Lung (tissue), 12 donors: ENCODE measurements around the gene CPSF7. TPM values are rescaled to one million over a fixed set of nuclear protein-coding genes. Genes with fewer than 3 reads are reported as not detected.
A peak's percentile ranks its signal among the peaks of the same experiment; 100 is the strongest.
"Not testable (repeated sequence)": the region's sequence is repeated elsewhere in the genome, so short reads cannot be mapped to it uniquely, and the experiment has no call there.

Experiments used
- ATAC-seq: fragments of 200-7000 bp; cut with Tn5 transposase; one replicate; pipeline ENCODE4 v1.9.1; 2020; ENCODE audit warnings: moderate number of reproducible peaks; ENCODE audit not compliant: insufficient read depth, low FRiP score
- DNase-seq, 3 donors: peaks; one replicate each; pipeline ENCODE4 v3.0.0-alpha.2; 2013 to 2017
- H3K27ac ChIP-seq, 2 donors: one replicate each; pipeline ENCODE4 v1.5.1; 2013; ENCODE audit warnings: mild to moderate bottlenecking in 2 of 2, moderate library complexity in 2 of 2, control low read depth in 1 of 2, inconsistent platforms in 1 of 2, low read depth in 1 of 2, low read length in 1 of 2
- H3K27me3 ChIP-seq, 3 donors: one replicate each; pipeline ENCODE4 v1.5.1; 2013; ENCODE audit warnings: low read length in 2 of 3; ENCODE audit not compliant: control insufficient read depth in 3 of 3, insufficient read depth in 3 of 3
- H3K36me3 ChIP-seq, 4 donors: one replicate each; pipeline ENCODE4 v1.5.1; 2013; ENCODE audit warnings: low read length in 4 of 4, mild to moderate bottlenecking in 1 of 4, moderate library complexity in 1 of 4; ENCODE audit not compliant: control insufficient read depth in 4 of 4, insufficient read depth in 4 of 4
- H3K4me1 ChIP-seq, 5 donors: one replicate each; pipeline ENCODE4 v1.5.1; 2013; ENCODE audit warnings: low read length in 5 of 5, mild to moderate bottlenecking in 2 of 5, moderate library complexity in 1 of 5; ENCODE audit not compliant: control insufficient read depth in 5 of 5, insufficient read depth in 5 of 5
- H3K4me3 ChIP-seq: one replicate; pipeline ENCODE4 v1.5.1; 2013; ENCODE audit warnings: mild to moderate bottlenecking, control low read depth, moderate library complexity
- H3K9ac ChIP-seq, 2 donors: one replicate each; pipeline ENCODE4 v1.5.1; 2013; ENCODE audit warnings: low read length in 2 of 2, control low read depth in 1 of 2; ENCODE audit not compliant: insufficient read depth in 1 of 2
- H3K9me3 ChIP-seq, 4 donors: one replicate each; pipeline ENCODE4 v1.5.1; 2013; ENCODE audit warnings: low read length in 3 of 4, mild to moderate bottlenecking in 1 of 4, moderate library complexity in 1 of 4; ENCODE audit not compliant: control insufficient read depth in 4 of 4, insufficient read depth in 3 of 4
- WGBS, 2 donors: extraction: QIAGEN DNeasy Blood & Tissue Kit; methylation state at CpG; one replicate each; pipeline ENCODE4 v1.1.7; 2013; 5-methylcytosine and 5-hydroxymethylcytosine counted together
- polyA plus RNA-seq, 2 donors: library from polyadenylated mRNA; stranded (reverse); fragments of 200-250 nt; gene quantifications; one replicate each; pipeline ENCODE4 v1.2.1, GENCODE V29; 2013
- total RNA-seq, 2 donors: library from RNA; depleted of rRNA in 1 of 2; stranded (reverse); fragments of >200 nt in 1 of 2; gene quantifications; one replicate each; pipeline ENCODE4 v1.2.1, GENCODE V29; 2014 to 2021
- TF ChIP-seq, protein P1 (sequence below): IDR thresholded peaks from 2 replicates; pipeline ENCODE4 v1.5.1; 2012; ENCODE audit warnings: mild to moderate bottlenecking; ENCODE audit errors: control extremely low read depth, extremely low read depth
- donor health status: control.
- donor health status: control.
- donor health status: Bipolar disorder and iron deficiency.
- donor health status: healthy.
- donor health status: DM: yes; HTN: yes; CAD: no.

Gene CPSF7
- total and polyA plus RNA-seq, 4 donors = 34.8 to 64.7 (median 52.5) TPM

- DNase-seq (peak; percentile 25 to 42 (median 28)), ATAC-seq (no peak)
- Histone ChIP-seq H3K4me1 (peaks cover 0 to 5% (median 4%) of the 10 kb centered on the region in 5 donors), H3K27me3 (no peaks in the 10 kb centered on the region), H3K36me3 (peaks cover 4 to 10% (median 8%) of the 10 kb centered on the region in 4 donors), H3K9me3 (no peaks in the 10 kb centered on the region), H3K9ac (peak overlapping the region; percentile 39 to 73), H3K4me3 (peak overlapping the region; percentile 53), H3K27ac (peak overlapping the region; percentile 58 to 88)
- TF ChIP-seq, protein P1, sequence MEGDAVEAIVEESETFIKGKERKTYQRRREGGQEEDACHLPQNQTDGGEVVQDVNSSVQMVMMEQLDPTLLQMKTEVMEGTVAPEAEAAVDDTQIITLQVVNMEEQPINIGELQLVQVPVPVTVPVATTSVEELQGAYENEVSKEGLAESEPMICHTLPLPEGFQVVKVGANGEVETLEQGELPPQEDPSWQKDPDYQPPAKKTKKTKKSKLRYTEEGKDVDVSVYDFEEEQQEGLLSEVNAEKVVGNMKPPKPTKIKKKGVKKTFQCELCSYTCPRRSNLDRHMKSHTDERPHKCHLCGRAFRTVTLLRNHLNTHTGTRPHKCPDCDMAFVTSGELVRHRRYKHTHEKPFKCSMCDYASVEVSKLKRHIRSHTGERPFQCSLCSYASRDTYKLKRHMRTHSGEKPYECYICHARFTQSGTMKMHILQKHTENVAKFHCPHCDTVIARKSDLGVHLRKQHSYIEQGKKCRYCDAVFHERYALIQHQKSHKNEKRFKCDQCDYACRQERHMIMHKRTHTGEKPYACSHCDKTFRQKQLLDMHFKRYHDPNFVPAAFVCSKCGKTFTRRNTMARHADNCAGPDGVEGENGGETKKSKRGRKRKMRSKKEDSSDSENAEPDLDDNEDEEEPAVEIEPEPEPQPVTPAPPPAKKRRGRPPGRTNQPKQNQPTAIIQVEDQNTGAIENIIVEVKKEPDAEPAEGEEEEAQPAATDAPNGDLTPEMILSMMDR = no peak
- WGBS, 2 donors = 1 to 4% methylated on average over 15 of the region's 15 CpGs
Observed at GRCh38 chr11:61392981-61393595, 36.7 kb downstream of the CPSF7 start.

DNA sequence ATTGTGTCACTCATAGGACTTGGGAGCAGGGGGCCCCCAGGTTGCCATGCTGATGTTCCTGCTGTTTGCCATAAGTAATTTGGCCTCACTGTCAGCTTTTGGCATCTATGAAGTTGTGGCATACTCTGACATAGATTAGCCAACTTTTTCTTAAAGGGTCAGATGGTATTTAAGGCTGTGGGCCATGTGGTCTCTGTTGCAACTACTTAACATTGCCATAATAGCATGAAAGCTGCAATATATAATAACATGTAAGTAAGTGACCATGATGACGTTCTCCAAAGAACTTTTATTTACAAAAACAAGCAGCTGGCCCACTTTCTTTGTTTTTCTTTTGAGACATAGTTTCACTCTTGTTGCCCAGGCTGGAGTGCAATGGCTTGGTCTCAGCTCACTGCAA is 39.6 kb downstream of the CPSF7 start:
- WGBS, 2 donors = 52 to 68% methylated on average over 1 of the region's 1 CpG
- Histone ChIP-seq H3K9me3 (no peaks in the 10 kb centered on the region), H3K36me3 (peaks cover 0 to 5% (median 4%) of the 10 kb centered on the region in 4 donors), H3K4me1 (peaks cover 0 to 5% (median 4%) of the 10 kb centered on the region in 5 donors), H3K4me3 (no peak overlapping the region), H3K9ac (no peak overlapping the region), H3K27ac (no peak overlapping the region), H3K27me3 (no peaks in the 10 kb centered on the region)
- DNase-seq (peak in 1 of 3 donors; percentile 11), ATAC-seq (no peak)
- TF ChIP-seq, protein P1 = no peak

DNA sequence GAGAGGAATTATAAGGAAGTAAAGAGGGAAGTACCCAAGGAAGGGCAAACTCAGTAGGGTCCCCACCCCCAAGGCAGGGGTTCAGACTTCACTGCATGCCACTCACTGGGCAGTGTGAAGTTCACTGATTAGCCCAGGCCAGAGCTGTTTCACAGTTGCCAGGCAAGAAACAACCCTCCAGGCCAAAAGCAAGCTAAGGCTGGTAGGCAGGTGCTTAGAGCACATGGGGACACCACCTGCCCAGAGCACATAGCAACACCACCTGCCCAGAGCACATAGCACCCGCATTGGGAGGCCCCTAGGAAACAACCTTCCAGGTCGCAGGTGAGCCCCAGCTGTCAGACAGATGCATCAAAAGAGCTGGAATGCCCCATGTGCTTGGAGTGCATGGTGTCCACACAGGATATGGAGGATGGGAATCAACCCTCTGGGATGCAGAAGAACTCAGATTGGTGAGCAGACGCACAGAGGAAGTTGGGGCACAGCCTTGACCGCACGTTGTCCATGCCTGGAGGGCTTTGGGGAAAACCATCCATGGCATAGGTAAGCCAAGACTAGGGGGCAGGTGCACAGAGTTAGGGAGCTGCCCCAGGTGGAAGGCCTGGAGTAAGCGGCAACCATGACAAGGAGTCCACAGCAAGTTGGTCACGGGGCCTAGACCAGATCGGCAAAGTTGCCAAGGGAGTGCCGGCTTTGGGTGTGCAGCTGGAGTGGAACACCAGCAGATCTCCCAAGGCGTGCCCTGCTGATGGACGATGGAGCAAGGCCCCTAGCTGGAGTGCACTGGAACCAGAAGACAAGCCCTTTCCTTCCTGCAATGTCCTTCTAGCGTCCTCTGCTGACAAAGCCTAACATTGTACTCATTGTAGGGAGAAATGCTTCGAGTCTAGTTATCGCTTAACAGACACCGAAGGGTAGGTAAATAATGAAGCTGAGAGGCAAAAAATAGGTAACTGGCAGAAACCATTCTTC is 45.2 kb downstream of the CPSF7 start:
- ATAC-seq = no peak
- no peaks in the 10 kb centered on the region for H3K36me3 ChIP-seq
- H3K4me1 ChIP-seq = no peaks in the 10 kb centered on the region
- no peaks in the 10 kb centered on the region for H3K27me3 ChIP-seq
- DNase-seq = peak in 1 of 3 donors; percentile 15
- no peak overlapping the region for H3K4me3 ChIP-seq
- peak overlapping the region in 1 of 2 donors; percentile 11 for H3K9ac ChIP-seq
- TF ChIP-seq, protein P1 = no peak
- no peaks in the 10 kb centered on the region for H3K9me3 ChIP-seq
- WGBS, 2 donors = 88 to 92% methylated on average over 15 of the region's 15 CpGs
- H3K27ac ChIP-seq = no peak overlapping the region

GRCh38 chr11:61383859-61384258 is 45.9 kb downstream of the CPSF7 start:
- not testable (repeated sequence) for H3K4me3 ChIP-seq, H3K36me3 ChIP-seq, DNase-seq, H3K27ac ChIP-seq, H3K9ac ChIP-seq, H3K9me3 ChIP-seq, ATAC-seq, H3K4me1 ChIP-seq, H3K27me3 ChIP-seq
- WGBS, 2 donors = 95 to 98% methylated on average over 5 of the region's 5 CpGs
